ENCODE data around the gene EXOC3L2. TPM values are rescaled to one million over a fixed set of nuclear protein-coding genes. Genes with fewer than 3 reads are reported as not detected.

EXOC3L2 gene
- total RNA-seq, 1 experiment from 2014 or later = not detected

GRCh38 chr19:45163156-45163555 lies 82.1 kb downstream of the EXOC3L2 start:
- ChIA-PET CTCF (no interaction called here), RAD21 (ENCODE audit: low non-redundant PET in 1 of 2, low total read pairs in 2 of 2, uncharacterized antibody in 2 of 2, unreplicated experiment in 2 of 2) (no interaction called here), POLR2A (interaction anchor here (1.4 kb wide), 1 partner anchor 9 kb away, joined by 4 read pairs; no protein-coding TSS in a partner anchor)
- Histone ChIP-seq H3K79me2 (ENCODE audit: insufficient read depth, low read length) (no peaks in the 10 kb centered on the region), H3K27me3 (ENCODE audit: insufficient read depth, low read length) (no peaks in the 10 kb centered on the region), H3K4me3 (replicated peaks in 1 of 2; ENCODE audit: low read depth in 1 of 2, low read length in 2 of 2) (no peak overlapping the region), H3K9me2 (ENCODE audit: insufficient read depth) (no peaks in the 10 kb centered on the region), H2AFZ (ENCODE audit: low read depth, low read length, poor library complexity, severe bottlenecking) (no peak overlapping the region), H3K36me3 (ENCODE audit: control insufficient read depth in 1 of 2, insufficient read depth in 2 of 2, low read length in 2 of 2) (no peaks in the 10 kb centered on the region), H4K20me1 (ENCODE audit: insufficient read depth) (no peaks in the 10 kb centered on the region), H3K4me1 (ENCODE audit: control insufficient read depth in 1 of 2, insufficient read depth in 2 of 2, low read length in 2 of 2) (peaks cover 22 to 36% of the 10 kb centered on the region in 2 experiments), H3K9me3 (ENCODE audit: control insufficient read depth in 1 of 2, insufficient read depth in 1 of 2, low read depth in 1 of 2, low read length in 2 of 2) (no peaks in the 10 kb centered on the region), H3K27ac (ENCODE audit: low read depth, low read length) (no peak overlapping the region), H3K4me2 (ENCODE audit: low read length) (no peak overlapping the region), H3K9ac (ENCODE audit: low read length) (no peak overlapping the region)
- intact Hi-C loops (cut with micrococcal nuclease) = no loop called here
- ATAC-seq = no peak
- BruUV-seq (replicated peaks) = no TSS peak
- no peak for DNase-seq (ENCODE audit: low read depth, low spot score)
- no peak for TF ChIP-seq ZNF274 (IDR thresholded peaks at IDR 0.05; ENCODE audit: low read depth, low read length)
- TF ChIP-seq EZH2 (IDR thresholded peaks at IDR 0.05) = no peak

GRCh38 chr19:45162608-45163143 lies 82.5 kb downstream of the EXOC3L2 start:
- H3K4me1 ChIP-seq (ENCODE audit: control insufficient read depth in 1 of 2, insufficient read depth in 2 of 2, low read length in 2 of 2) = peaks cover 22 to 36% of the 10 kb centered on the region in 2 experiments

More at GRCh38 chr19:45162608-45163143, 82.5 kb downstream of the EXOC3L2 start:
- Histone ChIP-seq H4K20me1 (ENCODE audit: insufficient read depth) (no peaks in the 10 kb centered on the region), H3K9me3 (ENCODE audit: control insufficient read depth in 1 of 2, insufficient read depth in 1 of 2, low read depth in 1 of 2, low read length in 2 of 2) (no peaks in the 10 kb centered on the region), H3K79me2 (ENCODE audit: insufficient read depth, low read length) (no peaks in the 10 kb centered on the region), H3K9ac (ENCODE audit: low read length) (no peak overlapping the region), H3K27ac (ENCODE audit: low read depth, low read length) (no peak overlapping the region), H3K9me2 (ENCODE audit: insufficient read depth) (no peaks in the 10 kb centered on the region), H2AFZ (ENCODE audit: low read depth, low read length, poor library complexity, severe bottlenecking) (no peak overlapping the region), H3K4me2 (ENCODE audit: low read length) (no peak overlapping the region), H3K4me3 (replicated peaks in 1 of 2; ENCODE audit: low read depth in 1 of 2, low read length in 2 of 2) (no peak overlapping the region), H3K27me3 (ENCODE audit: insufficient read depth, low read length) (no peaks in the 10 kb centered on the region), H3K36me3 (ENCODE audit: control insufficient read depth in 1 of 2, insufficient read depth in 2 of 2, low read length in 2 of 2) (no peaks in the 10 kb centered on the region)
- ATAC-seq = no peak
- CTCF ChIA-PET = no interaction called here
- DNase-seq (ENCODE audit: low read depth, low spot score) = no peak
- intact Hi-C loops (cut with micrococcal nuclease) = no loop called here
- no TSS peak for BruUV-seq (replicated peaks)
- POLR2A ChIA-PET = no interaction called here
- TF ChIP-seq SP1 (IDR thresholded peaks at IDR 0.05; ENCODE audit: low read depth) (no peak), MAX (IDR thresholded peaks at IDR 0.05) (no peak), POLR2AphosphoS5 (IDR thresholded peaks at IDR 0.05; ENCODE audit: low read depth, low read length) (no peak), SIN3A (IDR thresholded peaks at IDR 0.05; ENCODE audit: low read depth) (no peak)
- RAD21 ChIA-PET (ENCODE audit: low non-redundant PET in 1 of 2, low total read pairs in 2 of 2, uncharacterized antibody in 2 of 2, unreplicated experiment in 2 of 2) = no interaction called here

Other genes with a start within 250 kb of the EXOC3L2 start
- gene RELB, start 243.9 kb downstream of the EXOC3L2 start, total RNA-seq (2021; ENCODE audit: unreplicated experiment) = 12.9 TPM
- 79.9 TPM for gene CLASRP, start 206.4 kb downstream of the EXOC3L2 start, total RNA-seq (2021; ENCODE audit: unreplicated experiment)
- gene ZNF296, start 168.9 kb downstream of the EXOC3L2 start, total RNA-seq (2021; ENCODE audit: unreplicated experiment) = 9.2 TPM
- 35.4 TPM for gene GEMIN7, start 166.1 kb downstream of the EXOC3L2 start, total RNA-seq (2021; ENCODE audit: unreplicated experiment)
- 32.7 TPM for gene PPP1R37, start 152.2 kb downstream of the EXOC3L2 start, total RNA-seq (2021; ENCODE audit: unreplicated experiment)
- 0.64 TPM for gene NKPD1, start 84.4 kb downstream of the EXOC3L2 start, total RNA-seq (2021; ENCODE audit: unreplicated experiment)
- 26.9 TPM for gene TRAPPC6A, start 67.2 kb downstream of the EXOC3L2 start, total RNA-seq (2021; ENCODE audit: unreplicated experiment)
- 12.2 TPM for gene BLOC1S3, start 66.6 kb downstream of the EXOC3L2 start, total RNA-seq (2021; ENCODE audit: unreplicated experiment)
- 37.7 TPM for gene MARK4, start 5.9 kb upstream of the EXOC3L2 start, total RNA-seq (2021; ENCODE audit: unreplicated experiment)
- not detected for gene CKM, start 77.5 kb upstream of the EXOC3L2 start, total RNA-seq (2021; ENCODE audit: unreplicated experiment)
- 22.8 TPM for gene KLC3, start 95.3 kb upstream of the EXOC3L2 start, total RNA-seq (2021; ENCODE audit: unreplicated experiment)
- 58.9 TPM for gene ERCC2, start 125.2 kb upstream of the EXOC3L2 start, total RNA-seq (2021; ENCODE audit: unreplicated experiment)
- gene PPP1R13L, start 159.7 kb upstream of the EXOC3L2 start, total RNA-seq (2021; ENCODE audit: unreplicated experiment) = 89.1 TPM
- 30.5 TPM for gene POLR1G, start 161.2 kb upstream of the EXOC3L2 start, total RNA-seq (2021; ENCODE audit: unreplicated experiment)
- gene ERCC1, start 178.5 kb upstream of the EXOC3L2 start, total RNA-seq (2021; ENCODE audit: unreplicated experiment) = 103 TPM
- gene FOSB, start 222.6 kb upstream of the EXOC3L2 start, total RNA-seq (2021; ENCODE audit: unreplicated experiment) = 12.6 TPM

All from HCT116 (cell line).